ENCODE data around the gene HS3ST6. TPM values are rescaled to one million over a fixed set of nuclear protein-coding genes. Genes with fewer than 3 reads are reported as not detected.

HS3ST6 gene
- total and polyA plus RNA-seq, 2 donors (not counting 3 experiments of a cell fraction or from before 2014, with no cell fraction given): not detected

GRCh38 chr16:1916640-1916990 lies 1.6 kb downstream of the HS3ST6 start:
- Histone ChIP-seq H3K4me3 (replicated peaks in 1 of 3; ENCODE audit: insufficient read depth in 1 of 3, low read depth in 1 of 3, low read length in 3 of 3) (no peak overlapping the region), H3K9me3 (replicated peaks; ENCODE audit: control insufficient read depth, insufficient read depth, low read length) (no peaks in the 10 kb centered on the region), H3K27ac (ENCODE audit: insufficient read depth, low read depth, low read length) (no peak overlapping the region), H3K9ac (replicated peaks; ENCODE audit: extremely low read depth, insufficient read depth, low read length) (no peak overlapping the region), H3K9me1 (replicated peaks; ENCODE audit: control insufficient read depth, extremely low read depth, insufficient read depth, low read length) (no peaks in the 10 kb centered on the region), H4K20me1 (replicated peaks; ENCODE audit: control insufficient read depth, extremely low read depth, insufficient read depth, low read length) (no peaks in the 10 kb centered on the region), H2AFZ (ENCODE audit: low read depth, low read length) (no peak overlapping the region), H3K36me3 (ENCODE audit: control insufficient read depth in 2 of 2, extremely low read depth in 1 of 2, insufficient read depth in 2 of 2, low read length in 2 of 2) (no peaks in the 10 kb centered on the region), H3K4me1 (ENCODE audit: control insufficient read depth, extremely low read depth, insufficient read depth, low read length) (no peaks in the 10 kb centered on the region), H3K79me2 (ENCODE audit: control insufficient read depth, insufficient read depth, low read length) (no peaks in the 10 kb centered on the region), H3K27me3 (ENCODE audit: control insufficient read depth in 2 of 2, insufficient read depth in 2 of 2, low read length in 2 of 2) (peaks cover 37 to 38% of the 10 kb centered on the region in 2 experiments), H3K4me2 (ENCODE audit: insufficient read depth, low read length) (no peak overlapping the region)
- CTCF ChIA-PET: interaction anchor here (1.0 to 1.4 kb wide), 3 partner anchors 10 to 12 kb away, joined by 3 to 4 read pairs (median 3); no protein-coding TSS in a partner anchor
- no TSS peak for BruUV-seq (replicated peaks)
- DNase-seq (ENCODE audit: low read depth, low spot score): no peak
- POLR2A ChIA-PET: no interaction called here
- FAIRE-seq: no peak
- TF ChIP-seq MAX (IDR thresholded peaks at IDR 0.05; ENCODE audit: insufficient read depth, insufficient read length) (no peak), JUN (IDR thresholded peaks at IDR 0.05; ENCODE audit: borderline replicate concordance, insufficient read depth, insufficient read length, low read depth) (no peak), GATA2 (IDR thresholded peaks at IDR 0.05; ENCODE audit: insufficient read depth, insufficient read length, low read depth, low read length) (no peak), MYC (IDR thresholded peaks at IDR 0.05; ENCODE audit: low read depth, low read length) (no peak), CTCF (IDR thresholded peaks at IDR 0.05; ENCODE audit: extremely low read depth in 1 of 2, insufficient read depth in 1 of 2, low read depth in 1 of 2, low read length in 2 of 2) (no peak), FOS (IDR thresholded peaks at IDR 0.05; ENCODE audit: borderline replicate concordance, insufficient read depth, low read length) (no peak)
- intact Hi-C loops (cut with micrococcal nuclease) (loop anchor here (5.0 kb wide), 1 partner anchor 694 kb away; no protein-coding TSS in a partner anchor), dilution Hi-C loops (cut with MboI; ENCODE audit: extremely low pct_ligation_motif_present, low sequenced_read_pairs) (no loop called here)
